ACHN (cell line): Measurements from ENCODE around the gene RPS6KL1.

Experiments
- DNase-seq: peaks from one replicate; pipeline ENCODE4 v3.0.0-alpha.2; 2015
- in situ Hi-C: cut with HindIII; loops from 2 replicates; pipeline ENCODE4 v1.10.0; 2017; ENCODE audit warnings: low sequenced_read_pairs, low pct_ligation_motif_present, low pct_unique_long_range_greater_than_20kb

RPS6KL1 gene

GRCh38 chr14:74952697-74953484 lies 29.8 kb upstream of the RPS6KL1 start:
- DNase-seq = no peak
- in situ Hi-C loops = no loop called here

DNA sequence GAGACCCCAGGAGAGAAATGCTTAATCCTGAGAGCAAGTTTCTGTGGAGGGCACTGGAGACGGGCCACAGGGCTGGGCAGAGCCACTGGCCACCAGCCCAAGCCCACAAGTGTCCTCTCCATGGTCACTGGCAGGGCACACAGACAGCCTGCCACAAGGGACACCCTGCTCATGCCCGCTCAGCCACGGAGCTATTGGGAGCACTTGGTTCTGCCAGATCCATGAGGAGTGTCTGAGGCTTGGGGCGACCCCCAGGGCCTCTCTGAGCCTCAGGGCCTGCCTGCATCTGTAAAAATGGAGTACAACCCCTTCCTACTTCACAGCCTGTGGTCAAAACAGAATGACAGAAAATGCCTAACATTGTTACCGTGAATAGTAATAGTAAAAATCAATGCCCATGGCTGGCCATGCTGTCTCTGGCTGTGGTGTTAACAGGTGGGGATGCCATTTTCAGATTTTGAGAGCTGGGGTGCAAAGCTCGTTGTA lies 29.2 kb upstream of the RPS6KL1 start:
- in situ Hi-C loops = no loop called here
- no peak for DNase-seq

DNA sequence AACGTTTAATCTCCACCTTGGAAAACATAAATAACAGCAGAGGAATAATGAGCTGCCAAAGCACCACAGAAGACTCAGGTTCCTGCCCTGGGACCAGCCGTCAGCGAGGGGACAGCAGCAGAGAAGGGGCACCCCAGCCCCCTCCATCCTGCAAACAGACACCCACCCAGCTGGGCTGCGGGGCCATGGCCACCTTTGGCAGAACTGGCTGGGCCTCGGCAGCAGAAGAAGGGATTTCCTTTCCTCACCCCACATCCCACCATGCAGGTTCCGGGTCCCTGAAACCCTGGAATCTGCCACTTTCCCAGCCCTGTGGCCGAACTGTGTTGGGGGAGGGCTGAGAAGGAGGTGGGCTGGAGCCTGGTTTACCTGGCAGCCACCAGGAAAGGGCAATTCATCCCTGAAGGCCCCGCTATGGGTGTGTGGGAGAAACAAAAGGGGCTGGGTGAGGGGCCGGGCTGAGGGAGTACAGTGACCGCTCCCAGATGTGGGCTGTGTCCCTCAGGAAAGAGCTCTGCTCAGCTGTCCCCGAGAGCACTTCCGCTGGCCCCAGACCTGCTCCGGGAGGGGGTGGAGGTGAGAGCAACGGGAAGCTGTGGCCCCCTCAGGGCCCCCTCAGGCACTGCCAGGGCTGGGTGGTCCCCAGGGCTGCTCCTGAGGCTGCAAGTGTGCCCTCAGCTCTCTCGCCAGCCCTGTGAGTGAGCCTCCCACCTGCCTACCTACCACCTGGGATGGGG lies 28.6 kb upstream of the RPS6KL1 start:
- DNase-seq = no peak
- in situ Hi-C loops = no loop called here

GRCh38 chr14:74950795-74951442 lies 27.9 kb upstream of the RPS6KL1 start:
- in situ Hi-C loops = no loop called here
- DNase-seq = no peak

DNA sequence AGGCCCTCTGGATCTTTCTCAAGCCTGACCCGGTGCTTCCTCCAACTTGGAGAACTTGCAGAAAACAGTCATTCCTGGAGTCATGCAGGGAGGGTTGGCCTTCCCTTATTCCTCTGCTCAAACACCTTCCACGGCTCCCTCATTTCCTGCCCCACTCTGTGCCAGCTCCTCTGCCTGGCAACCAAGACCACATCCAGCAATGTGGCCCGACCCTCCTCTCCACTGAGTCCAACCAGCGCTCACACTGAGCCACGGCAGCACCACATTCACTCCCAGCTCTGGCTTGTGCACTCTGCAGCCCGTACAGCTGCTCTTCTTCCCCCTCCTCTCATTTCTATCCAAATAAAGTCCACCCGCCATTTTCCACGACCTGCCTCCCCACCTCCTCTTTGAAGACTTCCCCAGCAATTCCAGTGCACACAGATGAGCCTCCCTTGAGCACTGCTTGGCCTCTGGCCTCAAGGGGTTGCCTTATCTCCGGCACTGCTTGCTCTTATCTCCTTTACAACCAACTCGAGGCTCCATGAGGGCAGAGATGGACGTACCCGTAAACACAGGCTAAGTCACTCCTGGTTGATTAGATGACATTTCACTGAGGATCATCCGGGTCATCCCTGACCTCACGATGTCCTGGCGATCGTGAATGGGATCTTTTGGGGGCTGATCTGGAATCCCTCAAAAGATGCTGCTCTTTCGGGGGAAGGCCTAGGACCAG lies 27.0 kb upstream of the RPS6KL1 start:
- in situ Hi-C loops = no loop called here
- no peak for DNase-seq

GRCh38 chr14:74949191-74949601 lies 26.1 kb upstream of the RPS6KL1 start:
- DNase-seq = no peak
- in situ Hi-C loops = no loop called here

GRCh38 chr14:74948228-74949175 lies 25.4 kb upstream of the RPS6KL1 start:
- DNase-seq = no peak
- in situ Hi-C loops = no loop called here

DNA sequence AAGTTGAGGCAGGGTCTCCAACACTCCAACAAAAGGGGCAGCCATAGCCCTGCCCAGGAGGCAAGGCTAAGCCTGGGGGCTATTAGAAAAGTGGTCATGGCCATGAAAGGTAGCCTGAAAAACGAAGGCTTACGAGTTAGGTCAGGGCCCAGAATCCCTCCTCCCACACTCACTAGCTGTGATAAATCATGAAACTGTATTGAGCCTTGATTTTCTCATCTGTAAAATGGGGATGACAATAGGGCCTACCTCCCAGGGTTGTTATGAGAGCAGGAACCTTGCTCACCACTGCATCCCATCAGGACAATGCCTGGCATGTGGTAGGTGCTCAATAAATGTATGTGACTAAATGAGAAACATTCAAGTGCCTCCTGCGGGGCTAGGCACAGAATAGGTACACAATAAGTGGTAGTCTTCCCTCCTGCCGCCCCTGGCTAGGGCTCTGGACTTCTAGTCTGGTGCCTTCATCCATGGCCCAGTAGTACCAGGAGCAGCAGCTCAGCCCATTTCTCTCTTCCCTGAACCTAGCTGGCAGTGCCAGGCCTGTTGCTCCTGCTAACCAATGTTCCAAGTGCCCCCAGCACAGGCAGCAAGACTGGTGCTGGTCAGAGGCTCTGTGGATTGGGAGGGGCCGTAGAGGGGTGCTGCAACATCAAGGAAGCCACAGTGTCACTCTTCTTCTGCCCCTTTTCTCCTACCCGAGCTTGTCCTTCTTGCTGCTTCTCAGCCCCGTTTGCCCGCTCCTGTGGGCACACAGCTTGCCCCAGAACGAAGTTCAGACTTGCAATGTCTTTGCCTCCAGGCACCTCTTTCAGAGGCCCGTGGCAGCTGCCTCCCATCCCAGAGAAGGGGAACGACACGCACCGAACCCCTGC lies 24.5 kb upstream of the RPS6KL1 start:
- in situ Hi-C loops = no loop called here
- DNase-seq = no peak

GRCh38 chr14:74946659-74947281 lies 23.7 kb upstream of the RPS6KL1 start:
- no peak for DNase-seq
- in situ Hi-C loops = no loop called here

DNA sequence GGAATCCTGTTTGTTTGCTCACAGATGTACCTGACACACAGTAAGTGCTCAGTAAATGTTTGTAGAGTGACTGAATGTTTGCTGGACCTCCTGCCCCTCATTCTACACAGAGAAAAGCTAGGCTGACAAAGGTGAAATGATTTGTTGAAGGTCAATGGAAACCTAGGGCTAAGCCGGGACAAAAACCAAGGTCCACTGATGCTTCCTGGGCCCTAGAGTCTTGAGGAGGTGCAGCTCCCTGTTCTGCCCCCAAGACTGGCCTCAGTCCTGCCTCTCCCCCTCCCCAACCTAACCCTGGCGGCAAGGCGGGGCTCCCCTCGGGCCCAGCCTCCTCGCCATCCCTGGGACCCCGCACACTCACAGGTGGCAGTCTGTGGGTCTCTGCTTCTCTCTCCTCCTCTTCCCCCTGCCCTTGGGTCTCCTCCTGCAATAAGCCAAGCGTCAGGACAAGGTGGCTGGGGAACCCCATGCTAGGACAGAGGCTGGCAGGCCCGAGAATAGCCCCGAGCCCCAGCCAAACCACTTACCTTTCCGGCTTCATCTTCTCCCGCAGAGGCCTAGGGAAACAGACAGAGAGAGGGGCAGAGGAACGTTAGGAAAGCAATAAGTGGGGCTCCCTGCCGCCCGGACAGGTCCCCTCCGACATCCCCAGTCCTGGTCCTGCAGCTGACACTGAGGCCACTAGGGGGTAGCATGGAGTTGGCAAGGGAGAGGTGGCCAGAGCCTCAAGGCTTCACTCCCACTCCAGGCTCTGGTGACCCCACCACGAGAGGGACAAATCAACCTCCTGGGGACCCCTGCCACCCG lies 23.0 kb upstream of the RPS6KL1 start:
- in situ Hi-C loops = no loop called here
- peak; percentile 76 for DNase-seq

DNA sequence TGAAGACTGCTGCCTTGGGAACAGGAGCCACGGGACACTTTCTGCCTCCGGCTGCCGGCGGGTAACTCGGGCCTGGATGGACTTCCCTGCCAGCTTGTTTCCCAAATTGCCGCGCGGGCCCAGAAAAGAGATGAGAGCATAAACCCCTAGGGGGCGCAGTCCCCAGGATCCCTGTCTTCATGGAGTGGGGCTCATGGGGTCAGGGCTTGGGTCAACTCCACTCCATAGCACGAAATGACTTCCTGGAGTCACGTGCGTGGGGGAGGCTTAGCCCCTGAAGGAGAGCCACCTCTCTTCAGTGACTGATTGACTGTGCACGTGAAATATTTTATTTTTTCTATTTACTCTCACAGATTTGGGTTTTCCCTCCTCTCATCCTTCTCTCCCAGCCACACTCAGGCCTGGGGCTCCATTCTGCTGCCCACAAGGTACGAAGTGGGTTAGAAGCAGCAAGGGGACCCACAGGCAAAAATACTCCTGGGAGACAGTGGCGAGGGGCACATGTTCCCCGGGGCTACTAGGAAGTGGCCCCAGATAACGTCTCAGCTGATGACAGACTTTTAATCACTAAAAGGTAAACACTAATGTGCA lies 22.3 kb upstream of the RPS6KL1 start:
- in situ Hi-C loops = no loop called here
- peak; percentile 53 for DNase-seq

DNA sequence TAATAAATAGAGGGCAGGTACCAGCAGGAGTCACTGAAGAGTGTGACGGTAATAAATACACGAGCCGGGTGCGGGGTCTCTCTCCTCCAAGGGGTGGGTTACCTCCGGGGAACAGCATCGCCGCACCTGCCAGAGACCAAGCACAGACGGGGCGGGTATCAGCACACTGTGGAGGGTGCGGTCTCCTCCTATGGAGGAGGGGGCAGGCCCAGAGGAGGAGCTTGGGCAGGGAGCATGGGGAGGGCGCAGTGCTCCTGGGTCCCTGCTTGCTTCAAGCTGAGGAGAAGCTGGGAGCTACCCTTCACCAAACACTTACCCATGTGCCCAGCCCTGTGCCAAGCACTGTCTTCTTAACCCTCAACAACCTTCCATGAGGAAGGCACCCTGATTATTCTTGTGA lies 19.5 kb upstream of the RPS6KL1 start:
- no peak for DNase-seq
- in situ Hi-C loops = no loop called here

DNA sequence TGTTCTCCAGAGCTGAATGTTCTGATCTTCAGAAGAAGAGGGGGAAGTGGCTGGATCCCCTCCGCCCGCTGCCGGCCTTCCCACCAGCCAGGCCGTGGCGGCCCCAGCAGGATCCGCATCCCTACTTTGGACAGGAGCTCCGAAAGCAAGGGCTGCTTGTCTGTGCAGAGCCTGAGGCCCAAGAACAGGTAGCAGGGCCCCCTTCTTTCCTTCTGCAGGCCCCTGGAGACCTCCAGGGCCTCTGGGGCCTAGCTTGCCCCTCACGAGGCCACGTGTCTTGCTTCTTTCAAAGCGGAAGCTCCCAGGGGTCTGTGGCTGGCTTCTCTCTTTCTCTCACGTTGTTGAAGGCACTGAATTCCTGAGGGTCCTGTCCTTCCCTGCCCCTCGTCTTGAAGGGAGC lies 19.1 kb upstream of the RPS6KL1 start:
- in situ Hi-C loops = no loop called here
- no peak for DNase-seq

- peak; percentile 20 for DNase-seq
- in situ Hi-C loops = no loop called here
Observed at GRCh38 chr14:74941676-74942097, 18.6 kb upstream of the RPS6KL1 start.

DNA sequence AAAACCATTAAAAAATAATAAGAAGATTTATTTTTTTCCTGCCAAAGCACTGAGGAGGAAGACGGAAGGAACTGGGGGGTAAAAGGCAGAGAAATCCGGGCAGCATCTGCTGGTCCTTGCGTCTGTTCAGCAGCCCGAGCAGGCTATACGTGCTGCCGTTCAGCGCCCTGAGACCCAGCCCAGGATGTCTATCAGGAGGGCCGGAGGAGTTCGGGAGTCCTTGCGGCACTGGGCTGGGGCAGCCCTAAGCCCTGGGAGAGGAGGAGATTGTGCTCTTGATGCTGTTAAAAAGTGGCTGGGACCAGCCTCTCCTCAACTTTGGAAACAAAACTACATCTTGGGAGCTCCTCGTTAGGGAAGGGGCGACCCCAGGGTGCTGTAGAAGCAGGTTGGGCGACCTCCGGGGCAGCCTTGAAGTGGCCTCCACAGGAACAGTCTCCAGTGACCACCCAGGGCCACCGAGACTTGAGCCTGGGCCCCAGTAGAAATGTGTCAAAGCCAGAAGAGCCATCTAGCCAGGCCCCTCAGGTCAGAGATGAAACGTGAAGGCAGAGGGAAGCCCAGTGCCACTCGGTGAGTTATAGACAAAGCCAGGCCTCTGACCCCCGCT lies 18.0 kb upstream of the RPS6KL1 start:
- in situ Hi-C loops = no loop called here
- no peak for DNase-seq
